ENCODE results near the gene MEIS2.

- TF ChIP-seq POLR2A (IDR thresholded peaks at IDR 0.05; ENCODE audit: low read depth, low read length) (no peak), PAX5 (IDR thresholded peaks at IDR 0.05; ENCODE audit: insufficient read depth, low read length, severe bottlenecking) (no peak), POLR2AphosphoS5 (IDR thresholded peaks at IDR 0.05; ENCODE audit: low read depth, low read length) (no peak)
Observed at GRCh38 chr15:36931434-36931833, 168.9 kb downstream of the MEIS2 start.
